ENCODE results near the gene MPPED2.

- no peak for TF ChIP-seq CTCF (IDR thresholded peaks at IDR 0.05)
- no peak for TF ChIP-seq POLR2A (IDR thresholded peaks at IDR 0.05)
These were observed 106.3 kb downstream of the MPPED2 start for GRCh38 chr11:30479899-30480298.
